ENCODE results near the gene ELK3. TPM values are rescaled to one million over a fixed set of nuclear protein-coding genes. Genes with fewer than 3 reads are reported as not detected.
A peak's percentile ranks its signal among the peaks of the same experiment; 100 is the strongest.

The ELK3 gene
- total RNA-seq, 2 donors from 2014 or later: 17.1 to 18.1 TPM

GRCh38 chr12:96261557-96261956, 67.4 kb downstream of the ELK3 start:
- Histone ChIP-seq H3K27me3 (ENCODE audit: control insufficient read depth, insufficient read depth, low read length, poor library complexity, severe bottlenecking) (no peaks in the 10 kb centered on the region), H3K4me1 (ENCODE audit: control insufficient read depth, insufficient read depth, low read length) (peaks cover 6% of the 10 kb centered on the region), H3K27ac (ENCODE audit: low read depth, low read length) (no peak overlapping the region), H3K9ac (ENCODE audit: extremely low read depth, low read length, poor library complexity, severe bottlenecking) (no peak overlapping the region), H3K9me3 (ENCODE audit: control insufficient read depth, low read length) (no peaks in the 10 kb centered on the region), H3K36me3 (ENCODE audit: control insufficient read depth, insufficient read depth, low read length) (peaks cover 55% of the 10 kb centered on the region), H3K4me3 (ENCODE audit: low read length) (no peak overlapping the region)
- 99% methylated on average over 5 of the region's 5 CpGs; no CpG with 5 or more reads in 1 of the 2 experiments for WGBS, 2 experiments (ENCODE audit: insufficient coverage in 1 of 2, insufficient read length in 1 of 2)
- Mint-ChIP-seq H3K27me3 (ENCODE audit: insufficient read depth) (no peaks in the 10 kb centered on the region), H3K4me3 (no peak overlapping the region), H3K36me3 (ENCODE audit: low read depth) (peaks cover 39% of the 10 kb centered on the region), H3K27ac (no peak overlapping the region), H3K4me1 (peaks cover 19% of the 10 kb centered on the region), H3K9me3 (no peaks in the 10 kb centered on the region)
- DNase-seq: no peak
- TF ChIP-seq CTCF (conservative IDR thresholded peaks at IDR 0.05): no peak

GRCh38 chr12:96263449-96263902, 69.3 kb downstream of the ELK3 start:
- H3K9me3 ChIP-seq (ENCODE audit: control insufficient read depth, low read length): no peaks in the 10 kb centered on the region
- H3K9ac ChIP-seq (ENCODE audit: extremely low read depth, low read length, poor library complexity, severe bottlenecking): no peak overlapping the region
- no peaks in the 10 kb centered on the region for H3K4me1 ChIP-seq (ENCODE audit: control insufficient read depth, insufficient read depth, low read length)
- peak overlapping the region; percentile 52 for H3K27ac Mint-ChIP-seq
- peaks cover 57% of the 10 kb centered on the region for H3K36me3 ChIP-seq (ENCODE audit: control insufficient read depth, insufficient read depth, low read length)
- no peaks in the 10 kb centered on the region for H3K27me3 ChIP-seq (ENCODE audit: control insufficient read depth, insufficient read depth, low read length, poor library complexity, severe bottlenecking)
- 75 to 83% methylated on average over 4 to 11 of the region's 11 CpGs for WGBS, 2 experiments (ENCODE audit: insufficient coverage in 1 of 2, insufficient read length in 1 of 2)
- peaks cover 25% of the 10 kb centered on the region for H3K4me1 Mint-ChIP-seq
- TF ChIP-seq CTCF (conservative IDR thresholded peaks at IDR 0.05): no peak
- H3K36me3 Mint-ChIP-seq (ENCODE audit: low read depth): peaks cover 49% of the 10 kb centered on the region
- H3K9me3 Mint-ChIP-seq: no peaks in the 10 kb centered on the region
- no peak overlapping the region for H3K27ac ChIP-seq (ENCODE audit: low read depth, low read length)
- no peak overlapping the region for H3K4me3 Mint-ChIP-seq
- no peak for DNase-seq
- no peaks in the 10 kb centered on the region for H3K27me3 Mint-ChIP-seq (ENCODE audit: insufficient read depth)
- no peak overlapping the region for H3K4me3 ChIP-seq (ENCODE audit: low read length)

- no peak overlapping the region for H3K27ac Mint-ChIP-seq
- WGBS, 2 experiments (ENCODE audit: insufficient coverage in 1 of 2, insufficient read length in 1 of 2): 88% methylated on average over 2 of the region's 2 CpGs; no CpG with 5 or more reads in 1 of the 2 experiments
- DNase-seq: no peak
- Histone ChIP-seq H3K9ac (ENCODE audit: extremely low read depth, low read length, poor library complexity, severe bottlenecking) (no peak overlapping the region), H3K4me1 (ENCODE audit: control insufficient read depth, insufficient read depth, low read length) (no peaks in the 10 kb centered on the region), H3K9me3 (ENCODE audit: control insufficient read depth, low read length) (no peaks in the 10 kb centered on the region), H3K4me3 (ENCODE audit: low read length) (no peak overlapping the region), H3K27ac (ENCODE audit: low read depth, low read length) (no peak overlapping the region), H3K27me3 (ENCODE audit: control insufficient read depth, insufficient read depth, low read length, poor library complexity, severe bottlenecking) (no peaks in the 10 kb centered on the region), H3K36me3 (ENCODE audit: control insufficient read depth, insufficient read depth, low read length) (peaks cover 66% of the 10 kb centered on the region)
- TF ChIP-seq CTCF (conservative IDR thresholded peaks at IDR 0.05): no peak
- no peak overlapping the region for H3K4me3 Mint-ChIP-seq
- no peaks in the 10 kb centered on the region for H3K9me3 Mint-ChIP-seq
- peaks cover 53% of the 10 kb centered on the region for H3K36me3 Mint-ChIP-seq (ENCODE audit: low read depth)
- H3K4me1 Mint-ChIP-seq: peaks cover 35% of the 10 kb centered on the region
- H3K27me3 Mint-ChIP-seq (ENCODE audit: insufficient read depth): no peaks in the 10 kb centered on the region
Observed at GRCh38 chr12:96265400-96265799, 71.2 kb downstream of the ELK3 start.

Measured in endodermal cell (in vitro differentiated cells).